ENCODE results near the gene CSNK1D. TPM values are rescaled to one million over a fixed set of nuclear protein-coding genes. Genes with fewer than 3 reads are reported as not detected.
"Not testable (repeated sequence)": the region's sequence is repeated elsewhere in the genome, so short reads cannot be mapped to it uniquely, and the experiment has no call there.

CSNK1D gene
- total RNA-seq, 1 donor from 2014 or later, result 150 TPM

- intact Hi-C loops (cut with DNase I), result no loop called here
- TF ChIP-seq CTCF (IDR thresholded peaks at IDR 0.05), result no peak
- H3K9me3 ChIP-seq, result no peaks in the 10 kb centered on the region
- DNase-seq (no peak), ATAC-seq (no peak)
- no peak overlapping the region for H3K27ac ChIP-seq
- peaks cover 26% of the 10 kb centered on the region for H3K4me1 ChIP-seq
- H3K27me3 ChIP-seq, result no peaks in the 10 kb centered on the region
- H3K36me3 ChIP-seq, result peaks cover 91% of the 10 kb centered on the region
- H3K4me3 ChIP-seq, result no peak overlapping the region
Observed at GRCh38 chr17:82262344-82262743, 11.2 kb downstream of the CSNK1D start.

GRCh38 chr17:82259972-82260961, 13.2 kb downstream of the CSNK1D start:
- ATAC-seq; DNase-seq; H3K4me1 ChIP-seq; H3K27me3 ChIP-seq; H3K4me3 ChIP-seq; H3K9me3 ChIP-seq; H3K27ac ChIP-seq; intact Hi-C loops (cut with DNase I): not testable (repeated sequence)
- peaks cover 93% of the 10 kb centered on the region for H3K36me3 ChIP-seq

GRCh38 chr17:82258555-82258954, 14.9 kb downstream of the CSNK1D start:
- TF ChIP-seq CTCF (IDR thresholded peaks at IDR 0.05), result no peak
- intact Hi-C loops (cut with DNase I), result no loop called here
- H3K9me3 ChIP-seq, result no peaks in the 10 kb centered on the region
- ATAC-seq, result no peak
- H3K4me3 ChIP-seq, result no peak overlapping the region
- no peak for DNase-seq
- H3K4me1 ChIP-seq, result peaks cover 7% of the 10 kb centered on the region
- no peak overlapping the region for H3K27ac ChIP-seq
- peaks cover 79% of the 10 kb centered on the region for H3K36me3 ChIP-seq
- H3K27me3 ChIP-seq, result no peaks in the 10 kb centered on the region

- no peaks in the 10 kb centered on the region for H3K27me3 ChIP-seq
- no peak overlapping the region for H3K4me3 ChIP-seq
- intact Hi-C loops (cut with DNase I), result no loop called here
- no peak for TF ChIP-seq CTCF (IDR thresholded peaks at IDR 0.05)
- no peaks in the 10 kb centered on the region for H3K4me1 ChIP-seq
- DNase-seq (no peak), ATAC-seq (peak; percentile 77)
- H3K36me3 ChIP-seq, result peaks cover 79% of the 10 kb centered on the region
- no peak overlapping the region for H3K27ac ChIP-seq
- H3K9me3 ChIP-seq, result no peaks in the 10 kb centered on the region
Observed at GRCh38 chr17:82257473-82257872, 16.0 kb downstream of the CSNK1D start.

- no peaks in the 10 kb centered on the region for H3K4me1 ChIP-seq
- H3K27me3 ChIP-seq, result no peaks in the 10 kb centered on the region
- H3K36me3 ChIP-seq, result peaks cover 79% of the 10 kb centered on the region
- no peak overlapping the region for H3K27ac ChIP-seq
- no peak for TF ChIP-seq CTCF (IDR thresholded peaks at IDR 0.05)
- intact Hi-C loops (cut with DNase I), result no loop called here
- H3K9me3 ChIP-seq, result no peaks in the 10 kb centered on the region
- no peak for DNase-seq
- H3K4me3 ChIP-seq, result no peak overlapping the region
- no peak for ATAC-seq
Observed at GRCh38 chr17:82256242-82256885, 17.1 kb downstream of the CSNK1D start.

- peak; percentile 16 for ATAC-seq
- intact Hi-C loops (cut with DNase I), result no loop called here
Observed at GRCh38 chr17:82255402-82255972, 18.0 kb downstream of the CSNK1D start.

GRCh38 chr17:82254746-82255145, 18.8 kb downstream of the CSNK1D start:
- H3K9me3 ChIP-seq; H3K27me3 ChIP-seq; H3K4me3 ChIP-seq; intact Hi-C loops (cut with DNase I); ATAC-seq; DNase-seq; H3K27ac ChIP-seq; H3K4me1 ChIP-seq: not testable (repeated sequence)
- peaks cover 86% of the 10 kb centered on the region for H3K36me3 ChIP-seq

More at GRCh38 chr17:82255402-82255972, 18.0 kb downstream of the CSNK1D start:
- DNase-seq, result no peak
- Histone ChIP-seq H3K9me3 (no peaks in the 10 kb centered on the region), H3K27ac (no peak overlapping the region), H3K27me3 (no peaks in the 10 kb centered on the region), H3K4me1 (no peaks in the 10 kb centered on the region), H3K4me3 (no peak overlapping the region), H3K36me3 (peaks cover 79% of the 10 kb centered on the region)
- no peak for TF ChIP-seq CTCF (IDR thresholded peaks at IDR 0.05)

- intact Hi-C loops (cut with DNase I); ATAC-seq; H3K4me3 ChIP-seq; H3K9me3 ChIP-seq; H3K27me3 ChIP-seq; H3K27ac ChIP-seq; DNase-seq; H3K4me1 ChIP-seq: not testable (repeated sequence)
- H3K36me3 ChIP-seq, result peaks cover 86% of the 10 kb centered on the region
Observed at GRCh38 chr17:82254096-82254495, 19.4 kb downstream of the CSNK1D start.
